GM12878 (cell line): Measurements from ENCODE around the gene SPPL3. TPM values are rescaled to one million over a fixed set of nuclear protein-coding genes. Genes with fewer than 3 reads are reported as not detected.

Experiments
- CREM ChIP-seq: IDR thresholded peaks from 2 replicates; pipeline ENCODE4 v1.6.1; 2014; ENCODE audit warnings: antibody characterized with exemption, low read depth
- GATAD2B ChIP-seq: fragments of 450-650 bp; conservative IDR thresholded peaks from 2 replicates; pipeline ENCODE4 v1.6.1; 2017; ENCODE audit warnings: low read depth, mild to moderate bottlenecking, moderate library complexity
- MTA2 ChIP-seq: fragments of 450-650 bp; IDR thresholded peaks from 2 replicates; pipeline ENCODE4 v1.6.1; 2016; ENCODE audit warnings: low read depth, mild to moderate bottlenecking, moderate library complexity
- SREBF2 ChIP-seq: IDR thresholded peaks from 2 replicates; pipeline ENCODE4 v1.6.1; 2012; ENCODE audit warnings: mild to moderate bottlenecking, low read length
- TCF3 ChIP-seq: IDR thresholded peaks from 2 replicates; pipeline ENCODE4 v1.6.1; 2012; ENCODE audit warnings: low read depth, mild to moderate bottlenecking, low read length, borderline replicate concordance; ENCODE audit not compliant: insufficient read depth
- ZNF622 ChIP-seq: fragments of 450-650 bp; IDR thresholded peaks from 2 replicates; pipeline ENCODE4 v1.6.1; 2017; ENCODE audit warnings: mild to moderate bottlenecking, inconsistent platforms
- polyA plus RNA-seq, 11 experiments: library from polyadenylated mRNA; depleted of rRNA in 4 of 11; unstranded in 6 of 11; stranded (reverse) in 5 of 11; fragments of >200 nt; fragmentation: Nextera tagmentation in 4 of 11; fragmentation: Illumina TruSeq in 1 of 11; extraction: Ambion mirVana in 4 of 11; extraction: Trizol in 1 of 11; gene quantifications; 1 replicate in 1 of 11; 2 replicates in 10 of 11; pipeline versions ENCODE4 v1.2.1 to v1.2.3, GENCODE V29; 2011 to 2016; ENCODE audit warnings: inconsistent platforms in 2 of 11, missing spikeins in 2 of 11, low read depth in 1 of 11
- total RNA-seq, 4 experiments: library from RNA; depleted of rRNA in 3 of 4; stranded (reverse); fragments of >200 nt in 3 of 4; fragmentation: Illumina TruSeq in 1 of 4; extraction: Trizol in 1 of 4; gene quantifications; 2 replicates each; pipeline versions ENCODE4 v1.2.1 to v1.2.3, GENCODE V29; 2013 to 2021
- TF ChIP-seq, protein P1 (sequence below): IDR thresholded peaks from 2 replicates; pipeline ENCODE4 v1.6.1; 2012; ENCODE audit warnings: low read depth, low read length, improper control_type of control experiment
- TF ChIP-seq, protein P2 (sequence below): IDR thresholded peaks from 2 replicates; pipeline ENCODE4 v1.6.1; 2011; ENCODE audit warnings: low read depth, mild to moderate bottlenecking, low read length, moderate library complexity, borderline replicate concordance; ENCODE audit errors: extremely low read depth
- TF ChIP-seq, protein P3 (sequence below): fragments of 450-650 bp; IDR thresholded peaks from 2 replicates; pipeline ENCODE4 v1.6.1; 2017; ENCODE audit warnings: mild to moderate bottlenecking

The SPPL3 gene
- total and polyA plus RNA-seq, 10 of the 15 experiments (the other 5 are each of a cell fraction or from before 2014, with no cell fraction given), result 4.3 to 45.5 (median 11.7) TPM

DNA sequence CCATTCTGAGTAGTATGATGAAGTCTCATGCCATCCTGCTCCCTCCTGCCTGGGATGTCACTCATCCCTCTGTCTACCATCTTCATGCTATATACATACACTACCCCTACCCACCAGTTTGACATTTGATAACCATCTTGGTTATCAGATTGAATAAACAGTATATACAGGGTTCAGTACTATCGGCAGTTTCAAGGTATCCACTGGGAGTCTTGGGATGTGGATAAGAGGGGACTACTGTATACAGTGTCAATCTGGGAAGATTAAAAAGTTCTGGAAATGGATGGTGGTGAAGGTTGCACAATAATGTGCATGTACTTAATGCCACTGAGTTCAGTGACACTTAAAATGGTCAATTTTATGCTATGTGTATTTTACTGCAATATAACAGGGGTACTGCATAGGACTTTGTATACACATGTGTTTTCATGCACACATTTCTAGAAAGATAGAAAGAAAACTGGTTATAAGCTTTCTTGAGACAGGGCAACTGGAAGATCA lies 22.1 kb downstream of the SPPL3 start (continued):
- TF ChIP-seq, protein P1, sequence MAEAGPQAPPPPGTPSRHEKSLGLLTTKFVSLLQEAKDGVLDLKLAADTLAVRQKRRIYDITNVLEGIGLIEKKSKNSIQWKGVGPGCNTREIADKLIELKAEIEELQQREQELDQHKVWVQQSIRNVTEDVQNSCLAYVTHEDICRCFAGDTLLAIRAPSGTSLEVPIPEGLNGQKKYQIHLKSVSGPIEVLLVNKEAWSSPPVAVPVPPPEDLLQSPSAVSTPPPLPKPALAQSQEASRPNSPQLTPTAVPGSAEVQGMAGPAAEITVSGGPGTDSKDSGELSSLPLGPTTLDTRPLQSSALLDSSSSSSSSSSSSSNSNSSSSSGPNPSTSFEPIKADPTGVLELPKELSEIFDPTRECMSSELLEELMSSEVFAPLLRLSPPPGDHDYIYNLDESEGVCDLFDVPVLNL, result no peak
- TF ChIP-seq CREM (no peak), MTA2 (no peak), GATAD2B (no peak), TCF3 (no peak), SREBF2 (no peak), ZNF622 (no peak)
- TF ChIP-seq, protein P2, sequence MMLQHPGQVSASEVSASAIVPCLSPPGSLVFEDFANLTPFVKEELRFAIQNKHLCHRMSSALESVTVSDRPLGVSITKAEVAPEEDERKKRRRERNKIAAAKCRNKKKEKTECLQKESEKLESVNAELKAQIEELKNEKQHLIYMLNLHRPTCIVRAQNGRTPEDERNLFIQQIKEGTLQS, result no peak
- TF ChIP-seq, protein P3, sequence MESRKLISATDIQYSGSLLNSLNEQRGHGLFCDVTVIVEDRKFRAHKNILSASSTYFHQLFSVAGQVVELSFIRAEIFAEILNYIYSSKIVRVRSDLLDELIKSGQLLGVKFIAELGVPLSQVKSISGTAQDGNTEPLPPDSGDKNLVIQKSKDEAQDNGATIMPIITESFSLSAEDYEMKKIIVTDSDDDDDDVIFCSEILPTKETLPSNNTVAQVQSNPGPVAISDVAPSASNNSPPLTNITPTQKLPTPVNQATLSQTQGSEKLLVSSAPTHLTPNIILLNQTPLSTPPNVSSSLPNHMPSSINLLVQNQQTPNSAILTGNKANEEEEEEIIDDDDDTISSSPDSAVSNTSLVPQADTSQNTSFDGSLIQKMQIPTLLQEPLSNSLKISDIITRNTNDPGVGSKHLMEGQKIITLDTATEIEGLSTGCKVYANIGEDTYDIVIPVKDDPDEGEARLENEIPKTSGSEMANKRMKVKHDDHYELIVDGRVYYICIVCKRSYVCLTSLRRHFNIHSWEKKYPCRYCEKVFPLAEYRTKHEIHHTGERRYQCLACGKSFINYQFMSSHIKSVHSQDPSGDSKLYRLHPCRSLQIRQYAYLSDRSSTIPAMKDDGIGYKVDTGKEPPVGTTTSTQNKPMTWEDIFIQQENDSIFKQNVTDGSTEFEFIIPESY, result no peak
- TF ChIP-seq, all 136 proteins: peak for 0
